Astrocyte (in vitro differentiated cells and primary cell): ENCODE measurements around the gene SLC22A5.

Experiments
- EZH2 ChIP-seq: IDR thresholded peaks from 2 replicates; pipeline ENCODE4 v1.6.1; 2012; ENCODE audit warnings: mild to moderate bottlenecking, low read length, inconsistent platforms; ENCODE audit not compliant: insufficient read depth
- TF ChIP-seq, protein P1 (sequence below): IDR thresholded peaks from 2 replicates; pipeline ENCODE4 v1.5.1; 2011; ENCODE audit warnings: low read depth, mild to moderate bottlenecking, inconsistent platforms, low read length, moderate library complexity; ENCODE audit not compliant: insufficient read depth

DNA sequence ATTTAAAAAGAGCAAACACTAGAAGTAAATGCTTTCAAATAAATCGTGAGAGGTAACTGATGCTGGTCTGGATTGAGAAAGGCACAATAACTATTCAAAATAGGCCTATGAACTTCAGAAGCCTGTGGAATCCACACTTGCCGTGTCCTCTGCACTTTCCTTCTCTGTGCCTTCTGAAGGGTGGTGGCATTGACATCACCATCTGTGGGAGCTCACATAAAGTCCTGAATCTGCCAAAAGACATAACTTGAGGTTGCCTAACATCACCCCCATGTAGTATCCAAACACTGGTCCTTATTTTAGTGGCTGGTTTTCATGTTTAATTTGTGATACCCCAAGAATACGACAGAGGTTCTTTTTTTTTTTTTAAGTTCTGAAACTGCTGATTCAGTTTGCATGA is 61.2 kb downstream of the SLC22A5 start:
- TF ChIP-seq, protein P1, sequence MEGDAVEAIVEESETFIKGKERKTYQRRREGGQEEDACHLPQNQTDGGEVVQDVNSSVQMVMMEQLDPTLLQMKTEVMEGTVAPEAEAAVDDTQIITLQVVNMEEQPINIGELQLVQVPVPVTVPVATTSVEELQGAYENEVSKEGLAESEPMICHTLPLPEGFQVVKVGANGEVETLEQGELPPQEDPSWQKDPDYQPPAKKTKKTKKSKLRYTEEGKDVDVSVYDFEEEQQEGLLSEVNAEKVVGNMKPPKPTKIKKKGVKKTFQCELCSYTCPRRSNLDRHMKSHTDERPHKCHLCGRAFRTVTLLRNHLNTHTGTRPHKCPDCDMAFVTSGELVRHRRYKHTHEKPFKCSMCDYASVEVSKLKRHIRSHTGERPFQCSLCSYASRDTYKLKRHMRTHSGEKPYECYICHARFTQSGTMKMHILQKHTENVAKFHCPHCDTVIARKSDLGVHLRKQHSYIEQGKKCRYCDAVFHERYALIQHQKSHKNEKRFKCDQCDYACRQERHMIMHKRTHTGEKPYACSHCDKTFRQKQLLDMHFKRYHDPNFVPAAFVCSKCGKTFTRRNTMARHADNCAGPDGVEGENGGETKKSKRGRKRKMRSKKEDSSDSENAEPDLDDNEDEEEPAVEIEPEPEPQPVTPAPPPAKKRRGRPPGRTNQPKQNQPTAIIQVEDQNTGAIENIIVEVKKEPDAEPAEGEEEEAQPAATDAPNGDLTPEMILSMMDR, result no peak
- TF ChIP-seq EZH2, result no peak
